ENCODE data around the gene ZNF74. TPM values are rescaled to one million over a fixed set of nuclear protein-coding genes. Genes with fewer than 3 reads are reported as not detected.

Gene ZNF74
- total RNA-seq, 1 experiment from 2014 or later: 34.3 TPM

- peaks cover 2% of the 10 kb centered on the region for H3K27me3 Mint-ChIP-seq (ENCODE audit: low read depth)
- Histone ChIP-seq H3K4me1 (ENCODE audit: insufficient read depth, low read length) (peaks cover 8% of the 10 kb centered on the region; the same call in 1 of the 2 replicates), H2BK120ac (ENCODE audit: low read depth, low read length, poor library complexity, severe bottlenecking) (no peak overlapping the region), H3K14ac (ENCODE audit: insufficient read depth, low read length) (no peak overlapping the region), H3K27me3 (ENCODE audit: insufficient read depth, low read length) (no peaks in the 10 kb centered on the region), H3K79me1 (ENCODE audit: insufficient read depth, low read depth, low read length, poor library complexity, severe bottlenecking) (peaks cover 2% of the 10 kb centered on the region), H3K9ac (ENCODE audit: extremely low read depth, insufficient read length, low read length) (no peak overlapping the region), H3K23ac (ENCODE audit: insufficient read length, low read depth, low read length) (no peak overlapping the region), H3K27ac (ENCODE audit: insufficient read length, low read depth, low read length) (no peak overlapping the region), H4K20me1 (ENCODE audit: control insufficient read depth, insufficient read depth, insufficient read length) (no peaks in the 10 kb centered on the region), H2BK12ac (ENCODE audit: insufficient read length, low read depth, low read length) (no peak overlapping the region), H3K56ac (ENCODE audit: insufficient read length, low read depth, low read length) (no peak overlapping the region), H3K9me3 (ENCODE audit: control insufficient read depth, low read depth, low read length) (no peaks in the 10 kb centered on the region), H3K18ac (ENCODE audit: insufficient read length, low read depth, low read length) (no peak overlapping the region), H3K23me2 (ENCODE audit: insufficient read length, low read depth, low read length, poor library complexity, severe bottlenecking) (peaks cover 4% of the 10 kb centered on the region), H4K8ac (replicated peaks; ENCODE audit: insufficient read length, low read depth, low read length) (no peak overlapping the region), H2BK15ac (ENCODE audit: low read depth, low read length) (no peak overlapping the region), H4K91ac (ENCODE audit: insufficient read length, low read depth, low read length) (no peak overlapping the region), H2BK5ac (ENCODE audit: insufficient read length, low read length) (no peak overlapping the region), H2AFZ (ENCODE audit: low read length) (no peak overlapping the region), H4K5ac (ENCODE audit: insufficient read length, low read depth, low read length) (no peak overlapping the region), H3T11ph (ENCODE audit: low read length) (no peak overlapping the region), H3K4me2 (ENCODE audit: insufficient read depth, insufficient read length, low read length) (no peak overlapping the region), H3K79me2 (ENCODE audit: insufficient read depth, low read length) (peaks cover 7% of the 10 kb centered on the region; the same call in 1 of the 2 replicates), H3K4ac (ENCODE audit: low read depth, low read length) (no peak overlapping the region), H2AK5ac (ENCODE audit: insufficient read length, low read length) (no peak overlapping the region), H2BK20ac (ENCODE audit: low read depth, low read length, poor library complexity, severe bottlenecking) (no peak overlapping the region)
- TF ChIP-seq CTCF (conservative IDR thresholded peaks at IDR 0.05): no peak
- peaks cover 10 to 24% (median 22%) of the 10 kb centered on the region in 3 experiments for H3K36me3 Mint-ChIP-seq (ENCODE audit: insufficient read depth in 1 of 3, low read depth in 3 of 3)
- no CpG with 5 or more reads among the region's 1 CpG for WGBS (ENCODE audit: extremely low coverage, insufficient read length, low lambda C conversion rate)
- H3K4me1 Mint-ChIP-seq: peaks cover 20 to 22% of the 10 kb centered on the region in 2 experiments
- no peaks in the 10 kb centered on the region for H3K9me3 Mint-ChIP-seq
- no peak overlapping the region for H3K27ac Mint-ChIP-seq
- DNase-seq: no peak
- no peak overlapping the region; a peak in 1 of 5 replicates for H3K4me3 Mint-ChIP-seq
These were observed 2.7 kb downstream of the ZNF74 start for GRCh38 chr22:20396639-20397038.

Data from H9 (cell line).